Mucosa of rectum (tissue), 2 donors: ENCODE measurements around the gene PCMT1.

Source experiments
- H3K27ac ChIP-seq, 2 donors: one replicate each; pipeline ENCODE4 v1.7.0; 2013; ENCODE audit warnings: inconsistent platforms in 2 of 2, low read depth in 2 of 2, low read length in 2 of 2
- H3K27me3 ChIP-seq, 2 donors: one replicate each; pipeline ENCODE4 v1.7.0; 2013; ENCODE audit warnings: low read length in 2 of 2; ENCODE audit not compliant: control insufficient read depth in 2 of 2, insufficient read depth in 2 of 2
- H3K36me3 ChIP-seq, 2 donors: one replicate each; pipeline ENCODE4 v1.7.0; 2013; ENCODE audit warnings: low read length in 2 of 2; ENCODE audit not compliant: control insufficient read depth in 2 of 2, insufficient read depth in 2 of 2
- H3K4me1 ChIP-seq, 2 donors: one replicate each; pipeline ENCODE4 v1.7.0; 2013; ENCODE audit warnings: low read length in 2 of 2, mild to moderate bottlenecking in 1 of 2; ENCODE audit not compliant: control insufficient read depth in 2 of 2, insufficient read depth in 2 of 2
- H3K4me3 ChIP-seq, 2 donors: one replicate each; pipeline ENCODE4 v1.7.0; 2013; ENCODE audit warnings: low read length in 2 of 2
- H3K9ac ChIP-seq, 2 donors: one replicate each; pipeline ENCODE4 v1.7.0; 2013; ENCODE audit warnings: low read length in 2 of 2, low read depth in 1 of 2, mild to moderate bottlenecking in 1 of 2
- H3K9me3 ChIP-seq, 2 donors: one replicate each; pipeline ENCODE4 v1.7.0; 2013; ENCODE audit warnings: low read length in 2 of 2; ENCODE audit not compliant: control insufficient read depth in 2 of 2
- donor health status: healthy.
- donor health status: Normal muscosa, but diverticular disease.

Gene PCMT1

DNA sequence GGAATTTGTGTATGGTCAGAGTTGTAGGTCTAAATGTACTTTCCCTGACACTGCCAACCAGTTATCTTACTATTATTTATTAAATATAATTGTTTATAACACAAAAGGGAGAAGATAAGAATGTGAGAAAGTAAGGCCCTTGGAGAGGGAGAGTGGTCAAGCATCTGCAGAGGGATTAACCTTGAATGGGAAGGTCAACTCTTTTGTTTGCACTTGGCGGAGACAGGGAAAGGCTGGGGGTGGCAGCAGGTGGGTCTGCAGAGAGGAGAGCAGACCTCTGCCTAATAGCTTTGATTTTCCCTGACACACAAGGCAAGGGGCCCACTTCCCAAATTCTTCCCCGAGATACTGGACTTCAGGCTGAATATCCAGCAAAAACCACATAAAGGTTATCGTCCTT is 110.4 kb downstream of the PCMT1 start:
- Histone ChIP-seq H3K9ac (no peak overlapping the region), H3K27ac (no peak overlapping the region), H3K9me3 (no peaks in the 10 kb centered on the region), H3K27me3 (no peaks in the 10 kb centered on the region), H3K36me3 (no peaks in the 10 kb centered on the region), H3K4me1 (peaks cover 8 to 12% of the 10 kb centered on the region in 2 donors), H3K4me3 (no peak overlapping the region)

DNA sequence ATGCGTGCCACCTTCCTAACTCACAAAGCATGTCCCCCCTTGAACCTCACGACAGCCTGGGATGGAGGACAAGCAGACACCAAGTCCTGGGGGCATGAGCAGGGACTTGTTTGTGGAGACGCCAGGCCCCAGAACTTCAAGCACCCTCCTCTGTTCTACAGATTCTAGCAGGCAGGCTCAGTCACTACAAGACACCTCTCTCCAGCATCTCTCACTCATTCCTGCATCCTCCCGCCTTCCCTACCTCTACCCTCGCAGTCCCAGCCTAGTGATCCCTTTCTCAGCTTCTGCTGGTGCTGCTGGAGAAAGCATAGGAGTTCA is 110.9 kb downstream of the PCMT1 start:
- H3K4me1 ChIP-seq = peaks cover 4 to 8% of the 10 kb centered on the region in 2 donors
- no peak overlapping the region for H3K9ac ChIP-seq
- no peaks in the 10 kb centered on the region for H3K27me3 ChIP-seq
- no peaks in the 10 kb centered on the region for H3K9me3 ChIP-seq
- no peak overlapping the region for H3K4me3 ChIP-seq
- H3K27ac ChIP-seq = no peak overlapping the region
- no peaks in the 10 kb centered on the region for H3K36me3 ChIP-seq
